ENCODE data around the gene ITLN2. TPM values are rescaled to one million over a fixed set of nuclear protein-coding genes. Genes with fewer than 3 reads are reported as not detected.

Gene ITLN2
- total and polyA plus RNA-seq, 10 of the 15 experiments (the other 5 are each of a cell fraction or from before 2014, with no cell fraction given): not detected

- no peaks in the 10 kb centered on the region for H3K9me3 ChIP-seq (replicated peaks; ENCODE audit: control insufficient read depth, insufficient read depth, low read length)
- ChIA-PET POLR2A (no interaction called here), SMC1A (ENCODE audit: uncharacterized antibody, unreplicated experiment) (interaction anchor here (2.8 to 6.8 kb wide), 4 partner anchors 8 to 225 kb away, joined by 15 to 212 read pairs (median 45); no protein-coding TSS in a partner anchor), RAD21 (ENCODE audit: unreplicated experiment) (interaction anchor here (4.6 to 5.7 kb wide), 2 partner anchors 114 to 181 kb away, joined by 26 to 174 read pairs; no protein-coding TSS in a partner anchor), CTCF (interaction anchor here (3.0 to 6.5 kb wide), 3 partner anchors 113 to 181 kb away, joined by 17 to 349 read pairs (median 247); no protein-coding TSS in a partner anchor)
- ATAC-seq: no peak
- H2AFZ ChIP-seq (ENCODE audit: control insufficient read depth, low read depth, low read length): no peak overlapping the region
- H3K36me3 ChIP-seq (ENCODE audit: control insufficient read depth in 2 of 2, insufficient read depth in 2 of 2, low read length in 1 of 2): no peaks in the 10 kb centered on the region
- no peaks in the 10 kb centered on the region for H4K20me1 ChIP-seq (ENCODE audit: control insufficient read depth, insufficient read depth)
- no peak overlapping the region for H3K4me3 ChIP-seq
- FAIRE-seq: no peak
- H3K4me2 ChIP-seq (ENCODE audit: control insufficient read depth, insufficient read depth): no peak overlapping the region
- intact Hi-C loops (cut with micrococcal nuclease; ENCODE audit: unreplicated experiment): loop anchor here (2.0 kb wide), 2 partner anchors 171 to 267 kb away; no protein-coding TSS in a partner anchor
- H3K79me2 ChIP-seq (ENCODE audit: control insufficient read depth, insufficient read depth, low read length): no peaks in the 10 kb centered on the region
- H3K4me1 ChIP-seq (ENCODE audit: control insufficient read depth, insufficient read depth, low read length): no peaks in the 10 kb centered on the region
- no peaks in the 10 kb centered on the region for H3K27me3 ChIP-seq (replicated peaks in 1 of 2; ENCODE audit: control insufficient read depth in 2 of 2, insufficient read depth in 2 of 2, low read length in 1 of 2)
- in situ Hi-C loops (cut with MboI): loop anchor here (5.0 to 25.0 kb wide), 5 partner anchors 113 to 538 kb away; partner anchors contain the start of gene VANGL2
- DNase-seq (ENCODE audit: low read depth, low spot score): no peak
- no peak overlapping the region for H3K27ac ChIP-seq (ENCODE audit: control insufficient read depth, insufficient read depth)
- no peak overlapping the region for H3K9ac ChIP-seq (ENCODE audit: control insufficient read depth, insufficient read depth, low read length)
- WGBS (ENCODE audit: insufficient coverage, insufficient replicate concordance, low lambda C conversion rate, missing lambda C conversion rate): 93% methylated on average over 2 of the region's 2 CpGs
- TF ChIP-seq ZNF24 (IDR thresholded peaks at IDR 0.05) (no peak), PAX5 (IDR thresholded peaks at IDR 0.05; ENCODE audit: borderline replicate concordance, low read depth, low read length) (no peak), HSF1 (IDR thresholded peaks at IDR 0.05; ENCODE audit: low read depth, low read length) (no peak), ZBTB40 (IDR thresholded peaks at IDR 0.05; ENCODE audit: borderline replicate concordance) (no peak), YY1 (IDR thresholded peaks at IDR 0.05; ENCODE audit: low read depth, low read length) (no peak), GABPA (IDR thresholded peaks at IDR 0.05; ENCODE audit: low read depth) (no peak), SRF (IDR thresholded peaks at IDR 0.05; ENCODE audit: low read depth in 2 of 2, low read length in 2 of 2) (no peak), ZNF622 (IDR thresholded peaks at IDR 0.05) (no peak), CBX5 (IDR thresholded peaks at IDR 0.05; ENCODE audit: low read depth) (no peak), REST (IDR thresholded peaks at IDR 0.05; ENCODE audit: low read depth, low read length) (no peak), SMC3 (IDR thresholded peaks at IDR 0.05; ENCODE audit: borderline replicate concordance, low read length) (no peak)
- no TSS peak for BruUV-seq (replicated peaks)
Measured at GRCh38 chr1:160949881-160950280, 4.7 kb downstream of the ITLN2 start.
